NCI-H446 (cell line): Measurements from ENCODE around the gene PATZ1.
"Not testable (repeated sequence)": the region's sequence is repeated elsewhere in the genome, so short reads cannot be mapped to it uniquely, and the experiment has no call there.

Experiments used
- DNase-seq, 2 experiments: peaks; one replicate each; lab custom pipeline; 2025; lab: John Stamatoyannopoulos, UW

The PATZ1 gene

DNA sequence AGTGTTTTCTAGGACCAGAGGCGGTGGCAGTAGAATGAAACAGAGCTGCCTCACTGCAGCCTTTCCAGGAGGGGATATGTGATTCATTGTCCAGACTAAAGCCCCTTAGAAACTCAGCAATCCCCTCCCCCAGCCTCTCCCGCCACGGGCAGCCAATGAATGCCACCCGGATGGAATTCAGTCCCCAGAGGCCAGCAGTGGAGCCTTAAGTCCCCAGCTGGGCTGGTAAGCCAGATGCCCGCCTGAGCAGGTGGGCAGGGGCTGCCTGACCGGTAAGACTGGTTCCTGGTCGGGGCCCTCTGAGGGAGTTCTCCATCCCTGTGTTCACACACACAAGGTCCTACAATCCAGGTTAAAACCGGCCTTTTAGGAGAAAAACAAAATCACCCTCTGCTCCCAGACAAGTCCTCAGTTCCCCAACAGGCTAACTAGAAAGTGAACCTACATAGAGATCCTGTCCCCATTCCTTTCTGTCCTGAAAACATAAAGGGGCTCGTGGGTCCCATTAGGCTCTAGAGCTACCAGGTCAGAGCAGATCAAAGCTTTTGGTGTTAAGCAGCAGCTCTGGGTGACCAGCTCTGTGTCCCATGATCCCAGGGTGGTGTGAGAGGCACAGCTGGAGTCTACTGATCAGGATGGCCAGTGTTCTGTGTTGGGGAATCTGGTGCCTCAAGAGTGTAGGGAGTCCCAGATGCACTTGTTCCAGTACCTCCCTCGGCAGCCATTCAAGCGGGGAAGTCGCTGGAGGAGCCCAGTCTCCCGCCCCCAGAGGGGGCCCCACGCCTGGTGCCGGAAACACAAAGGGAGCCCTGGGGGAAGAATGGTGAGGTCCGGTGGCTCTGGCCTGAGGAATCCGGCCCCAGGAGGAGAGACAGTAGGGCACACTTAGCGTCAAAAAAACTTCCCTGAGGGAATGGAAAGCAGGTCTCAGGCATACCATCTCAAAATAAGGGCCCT lies 2.6 kb downstream of the PATZ1 start:
- DNase-seq = no peak

DNA sequence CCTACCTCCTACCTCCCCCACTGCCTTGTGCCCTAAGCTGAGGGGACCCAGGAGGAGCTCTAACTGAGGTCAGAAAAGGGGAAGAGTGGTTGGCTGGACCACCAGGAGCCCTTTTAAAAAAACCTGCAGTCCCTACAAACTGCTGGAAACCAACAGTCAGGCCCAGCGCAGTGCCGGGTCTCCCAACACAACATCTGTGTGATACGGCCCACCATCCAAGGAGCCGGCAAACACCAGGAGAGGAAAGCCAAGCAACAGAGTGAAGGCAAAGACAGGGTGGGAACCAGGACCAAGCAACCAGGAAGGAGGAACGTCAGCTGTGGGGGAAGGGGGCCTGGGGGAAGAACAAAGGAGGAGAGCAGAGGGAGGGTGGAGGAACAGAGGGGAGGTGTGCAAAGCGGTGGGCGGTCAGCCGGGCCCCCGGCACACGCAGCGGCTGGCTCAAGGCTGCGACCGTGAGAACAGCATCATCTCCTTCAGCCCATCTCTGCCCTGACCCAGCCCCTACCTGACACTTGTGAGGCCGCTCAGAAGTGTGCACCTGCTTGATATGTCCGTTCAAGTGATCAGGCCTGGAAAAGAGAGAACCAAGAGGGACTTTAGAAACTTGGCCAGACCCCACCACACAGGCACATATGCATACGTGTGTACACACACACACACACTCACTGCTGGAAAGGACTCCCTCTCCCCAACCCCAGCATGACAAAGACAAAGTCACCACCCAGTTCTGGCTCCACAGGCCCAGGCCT lies 3.6 kb downstream of the PATZ1 start:
- no peak for DNase-seq

DNA sequence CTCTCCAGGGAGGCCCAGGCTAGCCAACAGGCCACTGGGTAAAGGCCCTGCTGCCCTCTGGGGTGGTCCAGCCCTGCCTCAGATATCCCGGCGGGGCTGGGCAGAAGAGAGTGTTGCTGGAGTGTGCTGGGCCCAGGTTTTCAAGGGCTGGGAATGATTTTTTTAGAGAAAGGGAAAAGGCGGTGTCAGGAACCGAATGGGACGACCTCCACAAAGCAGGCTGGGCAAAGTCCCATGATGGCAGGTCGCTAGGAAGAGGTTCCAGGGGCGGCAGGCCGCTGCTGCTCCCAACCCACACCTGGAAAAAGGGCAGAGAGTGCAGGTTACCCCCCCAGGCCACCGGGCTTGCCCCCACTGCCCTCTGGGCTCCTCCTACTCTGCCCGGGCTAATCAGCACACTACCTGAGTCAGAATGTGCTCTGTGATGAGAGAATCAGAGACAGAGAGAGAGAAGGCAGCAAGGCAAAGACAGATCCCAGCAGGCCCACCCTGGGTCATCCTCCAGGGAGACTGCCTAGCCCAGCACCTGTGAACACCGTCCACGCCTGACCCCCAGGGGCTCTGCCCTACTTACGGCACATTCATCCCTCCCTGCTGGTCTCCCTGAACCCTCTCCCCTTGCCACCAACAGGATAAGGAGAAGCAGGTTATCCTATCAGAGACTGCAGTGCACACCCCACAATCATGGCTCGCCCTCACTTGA lies 4.6 kb downstream of the PATZ1 start:
- DNase-seq = no peak

DNA sequence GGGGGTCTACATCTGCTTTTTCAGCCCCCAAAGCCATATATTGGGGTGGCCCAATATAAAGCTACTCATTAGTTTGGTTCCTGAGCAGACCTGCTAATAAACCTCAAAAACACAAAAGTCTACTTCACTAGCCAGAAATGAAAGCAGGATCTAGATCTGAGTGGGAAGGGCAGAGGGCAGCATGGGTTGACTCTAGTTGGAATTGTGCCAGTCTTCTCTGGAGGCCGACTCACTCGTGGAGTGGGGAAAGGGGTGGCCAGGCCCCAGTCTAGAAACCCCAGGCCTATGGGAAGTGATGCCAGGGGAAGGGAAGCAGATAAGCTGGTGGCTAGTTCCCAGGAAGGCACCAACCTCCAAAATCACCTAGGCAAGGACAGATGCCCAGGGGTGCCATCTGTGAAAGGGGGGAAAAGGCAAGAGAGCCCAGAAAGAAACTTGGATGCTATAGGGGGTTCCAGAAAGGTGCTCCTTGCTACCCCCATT lies 5.3 kb downstream of the PATZ1 start:
- DNase-seq = no peak

DNA sequence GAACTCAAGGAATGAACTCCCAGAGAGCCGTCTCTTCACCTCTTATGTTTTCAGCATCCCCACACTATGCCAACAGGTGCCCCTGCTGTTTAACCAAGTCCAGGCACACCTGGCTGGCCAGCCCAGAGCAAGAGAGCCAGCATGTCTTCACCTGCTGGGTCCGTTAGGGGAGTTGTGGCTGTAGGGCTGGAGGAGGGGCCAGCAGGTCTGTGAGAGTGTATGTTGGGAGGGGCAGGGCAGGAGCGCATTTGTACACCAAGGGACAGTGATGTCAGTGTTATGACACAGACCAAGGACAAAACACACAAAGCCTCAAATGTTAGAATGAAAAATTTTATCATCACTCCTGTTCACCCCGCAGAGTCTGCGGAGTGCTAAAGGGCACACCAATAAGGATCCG lies 5.8 kb downstream of the PATZ1 start:
- DNase-seq = no peak

DNA sequence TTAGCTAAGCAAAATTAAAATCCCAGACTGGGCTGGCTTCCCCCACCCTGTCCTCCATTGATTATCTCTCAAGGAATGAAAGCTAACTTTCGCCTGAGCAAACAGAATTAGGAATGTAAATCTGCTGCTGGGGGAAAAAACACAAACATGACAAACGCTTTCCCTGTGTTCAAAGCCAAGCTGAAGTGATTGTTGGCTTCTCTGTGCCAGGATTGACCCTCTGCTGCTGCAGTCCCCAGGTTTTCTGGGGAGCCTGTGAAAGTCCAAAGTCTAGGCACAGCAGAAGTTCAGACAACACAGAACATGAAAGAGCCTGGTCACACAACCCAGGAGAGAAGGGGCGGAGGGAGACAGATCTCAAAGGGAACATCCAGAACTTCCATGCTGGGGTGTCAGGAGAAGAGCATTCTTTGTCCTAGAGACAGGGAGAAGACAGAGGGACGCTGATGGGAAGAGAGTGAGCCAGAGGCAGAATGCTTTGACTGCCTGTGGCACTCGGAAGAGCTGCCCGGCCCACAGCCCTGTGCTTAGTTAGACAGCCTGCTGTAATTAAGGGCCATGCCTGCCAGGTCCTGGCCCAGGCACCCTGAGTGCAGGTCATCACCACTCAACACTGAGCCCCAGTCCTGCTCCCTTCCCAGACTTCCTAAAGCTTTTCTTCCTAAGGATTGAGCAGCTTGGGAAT lies 6.9 kb downstream of the PATZ1 start:
- DNase-seq = no peak

DNA sequence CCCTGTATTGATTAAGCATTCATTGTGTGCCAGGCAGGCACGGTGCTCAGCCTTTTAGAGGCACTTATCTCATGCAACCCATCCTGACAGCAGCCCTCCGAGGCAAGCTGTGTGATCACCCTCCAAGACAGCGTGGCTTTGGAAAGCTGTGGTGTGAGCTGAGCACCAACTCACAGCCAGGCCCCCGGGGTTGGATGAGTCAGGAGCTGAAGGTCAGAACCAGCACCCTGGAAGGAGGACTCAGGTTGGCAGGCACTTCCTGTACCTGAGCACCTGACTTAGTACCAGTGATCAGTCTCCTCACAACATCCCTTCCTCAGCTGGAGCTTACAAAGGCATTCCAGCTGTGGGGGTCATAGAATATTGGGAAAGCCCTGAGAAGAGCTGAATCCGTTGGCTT lies 9.0 kb downstream of the PATZ1 start:
- no peak for DNase-seq

DNA sequence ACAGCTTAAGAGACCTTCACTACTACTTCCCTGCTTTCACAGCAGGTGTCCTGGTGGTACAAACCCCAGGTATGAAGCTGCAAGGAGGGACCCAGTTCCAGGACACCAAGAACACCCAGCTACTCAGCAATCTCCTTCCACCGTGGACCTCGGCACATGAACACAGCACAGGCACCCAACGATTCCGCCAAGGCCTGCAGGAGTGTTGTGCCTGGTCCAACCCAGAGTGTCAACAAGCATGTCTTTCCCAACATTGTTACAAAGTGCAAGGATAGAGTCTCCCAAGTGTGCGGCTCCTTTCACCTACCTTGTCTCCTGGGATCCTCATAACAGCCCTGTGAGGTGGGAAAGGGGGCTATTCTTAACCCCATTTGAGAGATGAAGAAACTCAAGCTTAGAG lies 11.8 kb downstream of the PATZ1 start:
- no peak for DNase-seq

DNA sequence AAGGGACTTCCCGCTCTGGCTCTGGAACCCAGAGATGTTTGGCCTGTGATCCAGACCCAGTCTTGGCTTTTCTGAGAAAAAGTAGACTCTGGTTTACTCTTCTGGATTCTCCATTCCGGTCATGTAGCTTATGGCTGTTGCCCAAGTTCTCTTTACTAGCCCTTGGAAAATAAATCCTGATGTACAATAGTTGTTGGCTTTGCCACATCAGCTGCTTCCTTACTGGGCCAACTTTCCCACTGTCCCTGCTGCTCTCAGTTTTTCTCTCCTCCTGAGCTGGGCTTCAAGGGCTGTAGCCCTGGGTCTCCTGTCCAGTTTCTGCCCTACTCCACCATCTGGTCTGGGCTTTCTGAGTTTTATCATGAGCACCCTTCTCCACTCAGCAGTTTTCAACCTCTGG lies 12.5 kb downstream of the PATZ1 start:
- DNase-seq = no peak

DNA sequence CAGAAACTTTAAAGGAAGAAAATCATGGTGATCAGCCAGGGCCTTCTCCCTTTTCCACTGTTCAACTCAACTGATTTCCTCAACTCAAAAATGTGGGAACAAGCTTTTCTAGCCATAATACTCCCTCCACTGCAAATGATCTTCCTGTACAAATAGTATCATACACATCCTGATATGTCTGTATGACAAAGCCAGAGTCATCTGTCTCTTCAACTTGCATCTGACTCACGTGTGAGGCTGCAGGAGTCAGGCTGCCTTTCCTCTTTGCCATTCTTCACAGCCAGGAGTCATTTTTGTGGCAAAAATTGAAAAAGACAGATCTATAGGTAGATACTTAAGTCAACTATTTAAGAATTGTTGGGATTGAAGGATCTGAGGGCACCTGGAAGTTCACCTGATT lies 13.3 kb downstream of the PATZ1 start:
- no peak for DNase-seq

DNA sequence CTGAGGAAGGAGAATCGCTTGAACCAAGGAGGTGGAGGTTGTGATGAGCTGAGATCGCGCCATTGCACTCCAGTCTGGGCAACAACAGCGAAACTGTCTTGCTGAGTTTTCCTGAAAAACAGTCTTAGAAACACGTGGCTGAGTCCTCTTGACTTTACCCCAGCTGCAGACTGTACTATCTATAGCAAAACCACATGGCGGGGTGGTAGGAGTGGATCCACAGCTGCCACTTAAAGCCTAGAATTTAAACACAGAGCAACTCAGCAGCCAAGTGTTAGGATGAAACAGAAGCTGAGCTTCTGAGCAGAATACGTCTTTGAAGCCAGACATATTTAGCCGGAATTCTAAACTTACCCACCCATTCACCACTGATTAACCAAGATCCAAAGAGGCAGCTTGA lies 14.1 kb downstream of the PATZ1 start:
- DNase-seq = no peak

DNA sequence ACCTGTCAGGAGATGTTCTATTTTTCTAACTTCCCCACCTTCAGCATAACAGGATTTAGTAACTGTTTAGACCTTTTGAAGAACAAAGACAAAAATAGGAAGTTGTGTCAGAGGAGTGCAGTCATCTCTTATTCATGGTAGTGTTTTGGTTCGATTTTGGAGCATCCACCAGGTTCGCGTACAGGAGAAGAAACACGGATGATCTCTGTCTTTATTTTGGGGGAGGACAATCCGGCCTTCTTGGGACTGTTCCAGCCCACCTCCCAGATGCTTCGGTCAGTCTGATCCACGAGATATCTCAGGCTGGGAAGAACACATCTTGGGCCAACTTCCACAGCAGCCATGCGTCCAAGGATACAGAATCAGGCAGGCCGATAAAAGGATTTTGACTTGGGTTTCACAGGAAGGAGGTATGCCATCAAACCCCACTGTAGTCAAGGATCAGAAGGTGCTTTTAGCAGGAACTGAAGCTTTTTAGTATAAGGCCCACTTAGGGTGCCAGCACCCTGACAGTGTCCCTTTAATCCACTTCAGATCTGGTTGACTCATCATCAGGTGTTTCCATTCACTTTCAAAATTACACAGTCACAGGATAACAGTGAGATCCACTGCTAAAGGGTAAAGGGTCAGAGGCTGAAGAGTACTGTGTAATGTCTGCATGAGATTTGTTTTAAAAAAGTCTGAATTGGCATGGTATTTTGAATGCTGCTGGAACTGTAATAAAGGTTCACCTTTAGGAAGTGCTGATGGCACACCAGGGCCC lies 16.5 kb downstream of the PATZ1 start:
- DNase-seq = no peak

DNA sequence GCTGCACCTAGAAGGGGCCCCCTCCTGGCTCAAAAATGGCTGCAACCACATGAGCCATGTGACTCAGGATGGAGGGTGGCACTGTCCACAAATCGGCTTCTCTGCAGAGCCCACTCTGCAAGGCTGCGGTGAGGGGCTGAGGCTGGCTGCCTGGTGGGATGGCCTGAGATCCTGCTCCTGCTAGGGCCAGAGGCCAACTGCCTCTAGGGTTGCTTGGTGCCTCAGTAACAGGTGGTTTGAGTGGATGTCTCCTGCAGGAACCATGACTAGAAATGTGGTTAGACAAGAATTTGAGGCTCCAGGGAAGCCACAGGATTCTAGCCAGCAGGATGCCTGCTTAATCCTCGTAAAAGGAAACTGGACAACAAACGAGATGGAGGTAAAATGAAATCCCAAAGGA lies 17.1 kb downstream of the PATZ1 start:
- no peak for DNase-seq

DNA sequence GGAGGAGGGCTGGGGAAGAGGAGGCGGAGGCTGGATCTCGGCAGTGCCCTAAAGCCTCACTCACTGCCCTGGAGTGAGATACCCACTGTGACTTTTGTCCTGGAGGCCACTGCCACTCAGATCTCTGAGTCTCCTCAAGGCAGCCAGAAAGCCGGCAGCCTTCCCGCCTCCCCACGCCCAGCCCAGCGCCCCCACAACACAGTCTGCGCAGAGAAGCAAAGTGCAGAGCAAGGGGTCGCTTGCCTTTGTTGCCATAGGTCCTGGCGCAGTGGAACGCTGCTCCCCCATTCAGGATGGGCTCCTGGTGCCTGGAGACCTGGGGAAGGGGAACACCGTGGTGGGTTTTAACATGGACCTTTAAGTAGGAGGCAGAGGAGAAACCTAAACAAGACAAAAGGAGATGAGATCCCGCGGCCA lies 17.6 kb downstream of the PATZ1 start:
- DNase-seq = no peak

DNA sequence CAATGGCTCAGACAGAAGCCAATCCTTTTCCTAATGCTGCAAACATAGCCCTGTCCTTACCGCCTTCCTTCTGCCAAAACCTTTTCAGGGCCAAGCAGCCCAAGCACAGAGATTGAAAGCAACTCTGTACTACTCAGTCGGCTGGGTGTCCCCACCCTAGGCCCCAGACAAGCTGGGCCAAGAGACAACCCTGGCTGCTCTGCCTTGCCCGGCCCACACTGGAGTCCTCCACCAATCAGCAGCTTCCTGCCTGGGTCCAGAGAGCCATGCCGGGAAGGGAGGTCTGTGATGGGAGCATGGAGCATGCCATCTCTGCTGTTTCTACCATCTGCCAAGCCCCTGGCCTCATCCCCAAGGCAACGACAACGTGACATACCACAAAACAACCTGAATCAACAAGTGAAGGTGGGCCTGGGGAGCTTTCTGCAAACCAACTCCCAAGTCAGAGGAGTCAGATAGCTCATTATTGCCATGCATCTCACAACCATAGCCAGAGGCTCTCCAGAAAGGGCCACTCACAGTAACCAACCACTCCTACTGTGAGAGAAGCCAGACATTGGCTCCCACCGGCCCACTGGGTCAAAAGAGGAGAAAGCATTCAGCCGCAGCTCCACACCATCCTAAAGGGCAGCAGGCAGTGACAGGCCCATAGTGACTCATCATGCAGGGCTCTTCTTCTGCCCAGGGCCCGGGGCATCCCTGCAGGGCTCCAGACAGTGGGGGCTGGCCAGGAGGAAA lies 18.2 kb downstream of the PATZ1 start:
- no peak for DNase-seq

DNA sequence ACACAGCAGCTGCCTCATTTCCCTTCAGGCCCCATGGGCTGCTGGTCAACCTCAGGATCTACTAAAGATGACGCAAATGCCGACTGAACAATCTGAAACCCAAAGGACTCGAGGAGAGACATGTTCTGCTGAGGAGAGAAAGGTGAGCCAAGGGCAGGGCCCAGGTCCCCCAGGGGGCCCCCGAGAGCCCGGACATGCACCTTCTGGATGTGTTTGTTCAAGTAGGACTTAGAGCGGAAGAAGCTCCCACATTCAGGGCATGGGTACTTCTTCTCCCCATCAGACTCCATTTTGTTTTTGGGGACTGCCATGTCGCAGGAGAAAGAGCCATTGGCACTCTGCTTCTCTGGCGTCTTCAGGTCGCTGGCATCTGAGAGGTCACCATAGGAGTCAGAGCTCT lies 19.3 kb downstream of the PATZ1 start:
- no peak for DNase-seq

DNA sequence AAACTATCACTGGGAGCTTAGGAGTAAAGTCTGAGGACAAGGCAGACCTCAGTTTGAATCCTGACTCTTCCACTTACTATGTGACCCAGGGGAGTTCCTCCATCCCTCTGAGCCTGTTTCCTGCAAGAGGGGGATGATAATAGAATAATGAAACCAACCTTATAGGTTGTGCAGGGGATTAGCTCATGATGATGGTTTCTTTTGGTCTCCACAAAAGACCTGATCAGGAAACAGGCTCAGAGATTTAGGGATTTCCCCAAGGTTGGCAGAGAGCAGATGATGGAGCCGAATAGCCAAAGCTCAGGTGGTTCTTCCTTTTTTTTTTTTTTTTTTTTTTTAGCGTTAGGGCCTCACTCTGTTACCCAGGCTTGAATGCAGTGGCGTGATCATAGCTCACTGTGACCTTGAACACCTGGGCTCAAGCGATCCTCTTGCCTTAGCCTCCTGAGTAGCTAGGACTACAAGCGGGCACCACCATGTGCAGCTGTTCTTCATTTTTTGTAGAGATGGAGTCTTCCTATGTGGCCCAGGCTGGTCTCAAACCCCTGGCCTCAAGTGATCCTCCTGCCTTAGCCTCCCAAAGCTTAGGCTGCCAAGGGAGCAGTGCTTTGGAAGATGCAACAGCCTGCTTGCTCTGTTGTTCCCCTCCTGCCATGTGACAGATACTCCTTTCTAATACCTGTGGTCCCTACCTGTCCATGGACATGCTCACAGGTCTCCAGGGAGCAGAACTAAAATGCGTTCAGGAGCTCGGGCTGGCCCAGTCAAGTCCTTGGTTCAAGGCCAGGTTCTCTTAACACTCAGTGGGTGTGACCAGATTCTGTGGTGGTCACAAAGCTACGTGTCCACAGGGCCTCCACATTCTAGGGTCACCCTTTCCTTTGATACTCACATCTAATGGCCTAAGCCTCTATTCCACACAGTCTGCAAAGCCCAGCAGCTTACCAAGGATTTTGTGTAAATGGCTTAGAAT lies 22.3 kb downstream of the PATZ1 start:
- no peak for DNase-seq

DNA sequence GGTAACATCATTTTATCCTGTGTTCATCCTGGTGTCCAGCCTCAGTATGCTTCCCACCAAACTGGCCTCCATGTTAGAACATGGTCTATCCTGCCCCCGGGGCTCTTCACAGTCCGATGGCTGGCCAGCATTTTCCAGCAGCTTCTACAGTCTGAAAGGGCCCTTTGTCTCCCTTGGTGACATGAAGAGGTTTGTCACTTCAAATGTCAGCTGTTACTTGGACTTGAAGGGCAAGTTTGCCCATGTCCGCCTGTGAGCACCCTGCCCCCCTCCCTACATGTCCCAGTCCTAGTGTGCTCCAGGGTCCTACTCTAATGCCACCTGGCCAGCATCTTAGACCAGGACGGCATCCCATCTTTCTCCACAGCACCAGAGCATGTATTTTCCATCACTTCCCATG lies 24.7 kb downstream of the PATZ1 start:
- no peak for DNase-seq

DNA sequence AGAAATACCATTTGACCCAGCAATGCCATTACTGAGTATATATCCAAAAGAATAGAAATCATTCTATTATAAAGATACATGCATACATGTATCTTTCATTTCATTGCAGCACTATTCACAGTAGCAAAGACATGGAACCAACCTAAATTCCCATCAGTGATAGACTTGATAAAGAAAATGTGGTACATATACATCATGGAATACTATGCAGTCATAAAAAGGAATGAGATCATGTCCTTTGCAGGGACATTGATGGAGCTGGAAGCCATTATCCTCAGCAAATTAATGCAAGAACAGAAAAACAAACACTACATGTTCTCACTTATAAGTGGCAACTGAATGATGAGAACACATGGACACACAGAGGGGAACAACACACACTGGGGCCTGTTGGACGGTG lies 31.9 kb downstream of the PATZ1 start:
- DNase-seq = not testable (repeated sequence)
